Activated CD8-positive, alpha-beta T cell treated with anti-CD3 and anti-CD28 coated beads for 36 hours (primary cell): ENCODE data around the gene TIMM17B. TPM values are rescaled to one million over a fixed set of nuclear protein-coding genes. Genes with fewer than 3 reads are reported as not detected.
"Not testable (repeated sequence)": the region's sequence is repeated elsewhere in the genome, so short reads cannot be mapped to it uniquely, and the experiment has no call there.

Experiments used
- ATAC-seq: fragments of 200-7000 bp; cut with Tn5 transposase; one replicate; pipeline ENCODE4 v1.10.0; 2021; ENCODE audit warnings: mild to moderate bottlenecking, moderate library complexity
- CTCF ChIA-PET: fragments of 350-600 bp; sonication (Branson Sonifier 250); formaldehyde crosslinking; loops from one replicate; lab custom pipeline; 2021; ENCODE audit warnings: antibody characterized with exemption; lab: Charles Lee
- POLR2A ChIA-PET: fragments of 350-600 bp; sonication (Branson Sonifier 250); formaldehyde crosslinking; loops from one replicate; lab custom pipeline; 2021; ENCODE audit warnings: antibody characterized with exemption; lab: Charles Lee
- DNase-seq: peaks from one replicate; pipeline ENCODE4 v3.0.0-alpha.2; 2020
- H3K27ac Mint-ChIP-seq: one replicate; pipeline ENCODE4 v1.8.0; 2021; ENCODE audit warnings: mild to moderate bottlenecking, mixed read lengths
- H3K27me3 Mint-ChIP-seq: one replicate; pipeline ENCODE4 v1.8.0; 2021; ENCODE audit warnings: mixed read lengths
- H3K36me3 Mint-ChIP-seq: one replicate; pipeline ENCODE4 v1.8.0; 2021; ENCODE audit warnings: low read depth, mixed read lengths
- H3K4me1 Mint-ChIP-seq: one replicate; pipeline ENCODE4 v1.8.0; 2021; ENCODE audit warnings: low read depth, mixed read lengths
- H3K4me3 Mint-ChIP-seq: one replicate; pipeline ENCODE4 v1.8.0; 2021; ENCODE audit warnings: mild to moderate bottlenecking, moderate library complexity, mixed read lengths
- H3K9me3 Mint-ChIP-seq: one replicate; pipeline ENCODE4 v1.8.0; 2021; ENCODE audit warnings: mixed read lengths
- intact Hi-C: fragments of 100-400 bp; cut with micrococcal nuclease; formaldehyde crosslinking; loops from one replicate; pipeline ENCODE4 v1.10.0; 2022
- total RNA-seq, 2 experiments: library from RNA; stranded (reverse); gene quantifications; one replicate each; pipeline ENCODE4 v1.2.3, GENCODE V29; 2021
- TF ChIP-seq, protein P1 (sequence below): fragments of 200-600 bp; IDR thresholded peaks from one replicate; pipeline ENCODE4 v1.8.0; 2022; ENCODE audit warnings: antibody characterized with exemption, mild to moderate bottlenecking

The TIMM17B gene
- total RNA-seq, 2 experiments from 2014 or later: 50.1 to 52.2 TPM

DNA sequence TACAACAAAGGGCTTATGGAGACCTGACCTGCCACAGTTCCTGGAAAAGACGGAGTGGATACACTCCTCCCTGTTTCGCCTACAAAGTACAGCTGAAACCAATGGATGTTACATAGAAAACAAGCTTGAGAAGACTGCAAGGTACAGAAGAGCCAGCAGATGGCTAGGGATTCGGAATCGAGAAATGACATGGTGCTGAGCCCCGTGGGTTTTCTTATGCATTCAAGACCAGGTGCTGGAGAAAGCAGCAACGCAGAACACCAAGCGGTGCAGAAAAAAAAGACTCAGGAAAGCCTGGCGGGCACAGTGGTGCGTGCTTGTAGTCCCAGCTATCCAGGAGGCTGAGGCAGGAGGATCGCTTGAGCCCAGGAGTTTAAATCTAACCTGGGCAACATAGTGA is 13.8 kb downstream of the TIMM17B start:
- H3K36me3 Mint-ChIP-seq: no peaks in the 10 kb centered on the region
- H3K4me3 Mint-ChIP-seq: no peak overlapping the region
- DNase-seq (no peak), ATAC-seq (no peak)
- CTCF ChIA-PET: no interaction called here
- TF ChIP-seq, protein P1, sequence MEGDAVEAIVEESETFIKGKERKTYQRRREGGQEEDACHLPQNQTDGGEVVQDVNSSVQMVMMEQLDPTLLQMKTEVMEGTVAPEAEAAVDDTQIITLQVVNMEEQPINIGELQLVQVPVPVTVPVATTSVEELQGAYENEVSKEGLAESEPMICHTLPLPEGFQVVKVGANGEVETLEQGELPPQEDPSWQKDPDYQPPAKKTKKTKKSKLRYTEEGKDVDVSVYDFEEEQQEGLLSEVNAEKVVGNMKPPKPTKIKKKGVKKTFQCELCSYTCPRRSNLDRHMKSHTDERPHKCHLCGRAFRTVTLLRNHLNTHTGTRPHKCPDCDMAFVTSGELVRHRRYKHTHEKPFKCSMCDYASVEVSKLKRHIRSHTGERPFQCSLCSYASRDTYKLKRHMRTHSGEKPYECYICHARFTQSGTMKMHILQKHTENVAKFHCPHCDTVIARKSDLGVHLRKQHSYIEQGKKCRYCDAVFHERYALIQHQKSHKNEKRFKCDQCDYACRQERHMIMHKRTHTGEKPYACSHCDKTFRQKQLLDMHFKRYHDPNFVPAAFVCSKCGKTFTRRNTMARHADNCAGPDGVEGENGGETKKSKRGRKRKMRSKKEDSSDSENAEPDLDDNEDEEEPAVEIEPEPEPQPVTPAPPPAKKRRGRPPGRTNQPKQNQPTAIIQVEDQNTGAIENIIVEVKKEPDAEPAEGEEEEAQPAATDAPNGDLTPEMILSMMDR: no peak
- no peaks in the 10 kb centered on the region for H3K27me3 Mint-ChIP-seq
- H3K4me1 Mint-ChIP-seq: no peaks in the 10 kb centered on the region
- H3K27ac Mint-ChIP-seq: no peak overlapping the region
- intact Hi-C loops: no loop called here
- H3K9me3 Mint-ChIP-seq: no peaks in the 10 kb centered on the region
- POLR2A ChIA-PET: no interaction called here

DNA sequence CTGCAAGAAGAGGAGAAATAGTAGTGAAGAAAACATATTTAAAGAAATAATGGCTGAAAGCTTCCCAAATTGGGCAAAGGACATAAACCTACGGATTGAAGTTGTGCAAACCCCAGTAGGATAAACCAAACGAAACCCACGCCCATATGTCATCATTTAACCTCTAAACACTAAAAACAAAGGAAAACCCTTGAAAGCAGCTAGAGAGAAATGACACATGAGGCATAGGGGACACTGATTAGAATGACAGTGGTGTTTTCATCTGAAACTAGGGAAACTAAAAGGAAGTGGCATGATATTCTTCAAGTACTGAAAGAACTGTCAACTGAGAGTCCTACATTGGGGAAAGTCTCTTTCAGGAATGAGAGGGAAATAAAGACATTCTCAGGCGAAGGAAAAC is 20.6 kb downstream of the TIMM17B start:
- CTCF ChIA-PET, H3K4me1 Mint-ChIP-seq: not testable (repeated sequence)

DNA sequence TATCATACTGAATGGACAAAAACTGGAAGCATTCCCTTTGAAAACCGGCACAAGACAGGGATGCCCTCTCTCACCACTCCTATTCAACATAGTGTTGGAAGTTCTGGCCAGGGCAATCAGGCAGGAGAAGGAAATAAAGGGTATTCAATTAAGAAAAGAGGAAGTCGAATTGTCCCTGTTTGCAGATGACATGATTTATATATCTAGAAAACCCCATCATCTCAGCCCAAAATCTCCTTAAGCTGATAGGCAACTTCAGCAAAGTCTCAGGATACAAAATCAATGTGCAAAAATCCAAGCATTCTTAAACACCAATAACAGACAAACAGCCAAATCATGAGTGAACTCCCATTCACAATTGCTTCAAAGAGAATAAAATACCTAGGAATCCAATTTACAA is 25.6 kb downstream of the TIMM17B start:
- H3K27me3 Mint-ChIP-seq, H3K27ac Mint-ChIP-seq, H3K4me1 Mint-ChIP-seq, CTCF ChIA-PET, ATAC-seq, H3K36me3 Mint-ChIP-seq, DNase-seq, intact Hi-C loops, POLR2A ChIA-PET, H3K9me3 Mint-ChIP-seq, H3K4me3 Mint-ChIP-seq: not testable (repeated sequence)

More for the DNA sequence above, 20.6 kb downstream of the TIMM17B start:
- POLR2A ChIA-PET, H3K27ac Mint-ChIP-seq, DNase-seq, ATAC-seq, H3K9me3 Mint-ChIP-seq, H3K36me3 Mint-ChIP-seq, H3K4me3 Mint-ChIP-seq, H3K27me3 Mint-ChIP-seq, intact Hi-C loops: not testable (repeated sequence)

DNA sequence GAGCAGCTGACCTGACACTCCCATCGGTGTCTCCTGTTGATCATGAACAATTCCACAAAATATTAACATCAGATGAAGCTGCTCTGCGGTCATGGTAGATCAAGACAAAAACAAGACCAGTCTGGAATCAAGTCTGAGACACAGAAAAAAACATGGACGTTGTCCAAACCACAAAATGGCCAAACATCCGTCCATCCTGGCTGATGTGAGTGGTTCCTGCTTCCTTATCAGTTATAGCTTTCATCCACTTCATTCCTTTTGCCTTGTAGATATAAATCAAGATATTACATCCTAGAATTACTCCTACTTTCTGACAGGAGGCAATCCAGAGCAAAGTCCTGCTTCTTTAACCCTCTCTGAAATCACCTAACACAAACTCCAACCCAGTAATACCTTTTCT is 33.4 kb downstream of the TIMM17B start:
- TF ChIP-seq, protein P1: no peak

DNA sequence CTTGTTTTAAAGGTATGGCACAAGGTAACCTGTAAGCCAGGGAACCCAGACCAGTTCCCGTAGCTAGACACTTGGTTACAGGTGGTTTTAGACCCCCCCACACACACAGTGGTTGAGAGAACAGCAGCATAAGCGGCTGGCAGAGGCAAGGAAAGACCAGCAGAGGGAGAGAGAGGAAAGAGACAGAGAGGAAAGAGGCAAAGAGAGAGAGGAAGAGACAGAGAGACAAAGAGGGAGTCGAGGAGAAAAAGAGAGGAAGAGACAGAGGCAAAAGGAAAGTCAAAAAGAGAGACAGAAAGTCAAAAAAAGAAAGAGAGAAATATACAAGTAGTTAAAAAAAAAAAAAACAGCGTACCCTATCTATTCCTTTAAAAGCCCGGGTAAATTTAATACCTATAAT is 42.7 kb downstream of the TIMM17B start:
- no peak for ATAC-seq
- peaks cover 3% of the 10 kb centered on the region for H3K4me1 Mint-ChIP-seq
- ChIA-PET CTCF (no interaction called here), POLR2A (no interaction called here)
- TF ChIP-seq, protein P1: no peak
- no peak overlapping the region for H3K27ac Mint-ChIP-seq
- H3K4me3 Mint-ChIP-seq: no peak overlapping the region
- no peaks in the 10 kb centered on the region for H3K9me3 Mint-ChIP-seq
- H3K27me3 Mint-ChIP-seq: peaks cover 5% of the 10 kb centered on the region
- intact Hi-C loops: no loop called here
- peak; percentile 22 for DNase-seq
- no peaks in the 10 kb centered on the region for H3K36me3 Mint-ChIP-seq

More for the DNA sequence above, 33.4 kb downstream of the TIMM17B start:
- H3K4me1 Mint-ChIP-seq: no peaks in the 10 kb centered on the region
- POLR2A ChIA-PET: interaction anchor here (0.9 kb wide), 1 partner anchor 30 kb away, joined by 3 read pairs; no protein-coding TSS in a partner anchor
- H3K27me3 Mint-ChIP-seq: no peaks in the 10 kb centered on the region
- no peak overlapping the region for H3K4me3 Mint-ChIP-seq
- H3K36me3 Mint-ChIP-seq: no peaks in the 10 kb centered on the region
- CTCF ChIA-PET: no interaction called here
- intact Hi-C loops: no loop called here
- H3K27ac Mint-ChIP-seq: no peak overlapping the region
- H3K9me3 Mint-ChIP-seq: no peaks in the 10 kb centered on the region
- DNase-seq (no peak), ATAC-seq (no peak)

DNA sequence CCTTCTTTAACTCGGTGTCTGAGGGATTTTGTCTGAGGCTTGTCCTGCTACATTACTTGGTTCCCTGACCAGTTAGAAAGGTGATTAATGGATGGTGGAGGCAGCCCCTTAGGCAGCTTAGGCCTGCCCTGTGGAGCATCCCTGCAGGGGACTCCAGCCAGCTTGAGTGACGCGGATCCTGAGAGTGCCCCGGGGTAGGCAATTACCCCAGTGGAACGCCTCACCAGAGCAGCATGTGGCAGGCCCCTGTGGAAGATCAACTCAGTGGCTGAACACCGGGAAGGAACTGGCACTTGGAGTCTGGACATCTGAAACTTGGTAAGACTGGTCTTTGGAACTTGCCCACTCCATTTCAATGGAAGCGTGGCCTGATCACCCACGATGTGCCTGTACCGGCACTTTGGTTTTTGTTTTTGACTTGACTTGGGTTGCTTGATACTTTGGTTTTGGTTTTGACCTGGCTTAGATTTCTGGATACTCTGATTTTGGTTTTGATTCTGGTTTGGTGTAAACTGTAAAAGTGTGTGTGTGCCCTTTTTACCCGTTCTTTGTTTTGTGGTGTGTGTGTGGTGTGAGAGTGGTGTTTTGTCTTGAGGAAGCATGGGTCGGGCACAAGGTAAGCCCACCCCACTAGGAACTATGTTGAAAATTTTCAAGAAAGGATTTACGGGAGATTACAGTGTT is 43.3 kb downstream of the TIMM17B start:
- POLR2A ChIA-PET, H3K36me3 Mint-ChIP-seq, H3K4me3 Mint-ChIP-seq, H3K27me3 Mint-ChIP-seq, H3K4me1 Mint-ChIP-seq, DNase-seq, intact Hi-C loops, H3K9me3 Mint-ChIP-seq, CTCF ChIA-PET, H3K27ac Mint-ChIP-seq, ATAC-seq: not testable (repeated sequence)

DNA sequence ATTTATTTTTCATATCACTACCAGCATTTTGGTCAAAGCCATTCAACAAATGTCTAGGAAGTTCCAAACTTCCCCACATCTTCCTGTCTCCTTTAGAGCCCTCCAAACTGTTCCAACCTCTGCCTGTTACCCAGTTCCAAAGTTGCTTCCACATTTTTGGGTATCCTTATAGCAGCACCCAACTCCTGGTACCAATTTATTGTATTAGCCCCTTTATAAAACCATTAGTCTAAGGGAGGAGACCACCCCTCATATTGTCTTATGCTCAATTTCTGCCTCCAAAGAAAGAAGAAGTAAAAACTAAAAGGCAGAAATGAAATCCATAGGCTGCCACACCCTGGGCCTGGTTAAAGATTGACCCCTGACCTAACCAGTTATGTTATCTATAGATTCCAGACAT is 44.1 kb downstream of the TIMM17B start:
- H3K4me1 Mint-ChIP-seq, ATAC-seq, CTCF ChIA-PET, H3K36me3 Mint-ChIP-seq, H3K27ac Mint-ChIP-seq, DNase-seq, intact Hi-C loops, H3K27me3 Mint-ChIP-seq, H3K9me3 Mint-ChIP-seq, POLR2A ChIA-PET, H3K4me3 Mint-ChIP-seq: not testable (repeated sequence)
